ENCODE data around the gene CDC42BPG. TPM values are rescaled to one million over a fixed set of nuclear protein-coding genes. Genes with fewer than 3 reads are reported as not detected.

The CDC42BPG gene
- total and polyA plus RNA-seq, 9 donors = 0.35 to 9.5 (median 3.2) TPM

- no peaks in the 10 kb centered on the region for H3K36me3 ChIP-seq
- no peak overlapping the region for H3K4me3 ChIP-seq
- H3K4me1 ChIP-seq (ENCODE audit: insufficient read depth) = peaks cover 45% of the 10 kb centered on the region
- no peaks in the 10 kb centered on the region for H3K9me3 ChIP-seq
- H3K27me3 ChIP-seq = no peaks in the 10 kb centered on the region
- no peak for TF ChIP-seq EP300 (IDR thresholded peaks at IDR 0.05)
- TF ChIP-seq CTCF (IDR thresholded peaks at IDR 0.05) = no peak
- TF ChIP-seq POLR2A (IDR thresholded peaks at IDR 0.05) = no peak
- peak overlapping the region in 1 of 2 donors; percentile 82 for H3K27ac ChIP-seq
- WGBS, 3 donors = 97% methylated on average over 4 of the region's 4 CpGs
- DNase-seq = no peak
- intact Hi-C loops (cut with DNase I) = no loop called here
Measured at GRCh38 chr11:64866173-64866491, 21.7 kb upstream of the CDC42BPG start.

- no peaks in the 10 kb centered on the region for H3K27me3 ChIP-seq
- no peaks in the 10 kb centered on the region for H3K9me3 ChIP-seq
- no peaks in the 10 kb centered on the region for H3K36me3 ChIP-seq
- DNase-seq = no peak
- WGBS, 3 donors = 71 to 87% (median 71%) methylated on average over 15 of the region's 15 CpGs
- peaks cover 43% of the 10 kb centered on the region for H3K4me1 ChIP-seq (ENCODE audit: insufficient read depth)
- intact Hi-C loops (cut with DNase I) = no loop called here
- no peak for TF ChIP-seq POLR2A (IDR thresholded peaks at IDR 0.05)
- no peak for TF ChIP-seq CTCF (IDR thresholded peaks at IDR 0.05)
- no peak for TF ChIP-seq EP300 (IDR thresholded peaks at IDR 0.05)
- no peak overlapping the region for H3K4me3 ChIP-seq
- H3K27ac ChIP-seq = peak overlapping the region; percentile 76 to 82
Measured at GRCh38 chr11:64865286-64866172, 21.1 kb upstream of the CDC42BPG start.

- peak; percentile 74 to 80 (median 79) for DNase-seq
- intact Hi-C loops (cut with DNase I) = no loop called here
- Histone ChIP-seq H3K27ac (peak overlapping the region; percentile 76 to 82), H3K9me3 (no peaks in the 10 kb centered on the region), H3K4me3 (no peak overlapping the region), H3K36me3 (no peaks in the 10 kb centered on the region), H3K27me3 (no peaks in the 10 kb centered on the region), H3K4me1 (ENCODE audit: insufficient read depth) (peaks cover 40% of the 10 kb centered on the region)
- TF ChIP-seq POLR2A (IDR thresholded peaks at IDR 0.05) (no peak), CTCF (IDR thresholded peaks at IDR 0.05) (no peak)
- 30 to 38% (median 34%) methylated on average over 18 of the region's 18 CpGs for WGBS, 3 donors
Measured at GRCh38 chr11:64864473-64865285, 20.2 kb upstream of the CDC42BPG start.

- H3K27ac ChIP-seq = peak overlapping the region; percentile 63 to 82
- intact Hi-C loops (cut with DNase I) = no loop called here
- peaks cover 35% of the 10 kb centered on the region for H3K4me1 ChIP-seq (ENCODE audit: insufficient read depth)
- H3K9me3 ChIP-seq = no peaks in the 10 kb centered on the region
- no peaks in the 10 kb centered on the region for H3K36me3 ChIP-seq
- TF ChIP-seq POLR2A (IDR thresholded peaks at IDR 0.05) (peak; percentile 12), EP300 (IDR thresholded peaks at IDR 0.05) (no peak), CTCF (IDR thresholded peaks at IDR 0.05) (no peak)
- H3K4me3 ChIP-seq = no peak overlapping the region
- peak in 1 of 5 donors; percentile 50 for DNase-seq
- no peaks in the 10 kb centered on the region for H3K27me3 ChIP-seq
- 17 to 22% (median 21%) methylated on average over 9 of the region's 9 CpGs for WGBS, 3 donors
Measured at GRCh38 chr11:64864135-64864472, 19.7 kb upstream of the CDC42BPG start.
